ENCODE data around the gene GGTLC1.
A peak's percentile ranks its signal among the peaks of the same experiment; 100 is the strongest.

Gene GGTLC1

DNA sequence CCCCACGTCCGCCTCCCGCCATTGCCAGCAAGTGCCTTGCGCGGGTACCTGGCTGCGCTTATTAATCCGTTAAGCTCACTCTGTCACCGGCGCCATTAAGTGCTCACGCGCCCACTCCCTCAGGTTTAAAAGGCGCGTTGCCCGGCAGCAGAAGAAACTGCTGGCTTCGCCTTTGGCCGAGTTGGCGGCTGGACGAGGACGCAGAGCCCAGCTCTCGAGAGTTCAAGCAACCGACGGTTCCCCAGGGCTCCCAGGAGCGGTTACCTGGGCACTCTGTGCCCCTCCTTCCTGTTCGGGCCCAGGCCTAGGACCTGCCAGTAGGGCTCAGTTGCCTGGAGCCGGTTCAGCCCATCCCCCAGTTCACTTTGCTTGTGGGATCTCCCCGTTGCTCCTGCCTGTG is at the start of gene GGTLC1:
GGTLC1 (minus strand) TSS at position 219 of the 400 bp plus-strand sequence. CDS start 2,168 bp downstream, outside the sequence.
- DNase-seq = no peak

DNA sequence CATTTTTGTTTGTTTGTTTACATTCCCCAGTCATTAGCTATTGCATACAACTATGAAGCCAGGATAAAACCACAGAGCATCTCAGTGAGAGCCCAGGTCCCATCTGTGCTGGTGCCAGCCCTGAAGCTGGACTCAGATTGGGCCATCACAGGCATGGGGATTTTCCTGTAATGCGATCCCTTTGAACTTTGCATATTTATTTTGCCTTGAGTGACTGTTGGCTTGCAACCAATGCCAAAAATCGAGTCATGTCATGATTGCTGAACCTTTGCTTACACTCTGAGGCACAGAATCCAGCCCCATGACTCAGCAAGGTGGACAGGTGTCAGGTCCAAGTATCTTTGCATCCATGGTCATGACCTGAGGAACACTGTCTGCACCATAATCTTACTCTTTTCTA is 46.2 kb upstream of the GGTLC1 start:
- DNase-seq = peak; percentile 75 to 88

GRCh38 chr20:24033565-24033964 is 45.0 kb upstream of the GGTLC1 start:
- DNase-seq = no peak

- no peak for DNase-seq
Observed at GRCh38 chr20:24033151-24033550, 44.6 kb upstream of the GGTLC1 start.

DNA sequence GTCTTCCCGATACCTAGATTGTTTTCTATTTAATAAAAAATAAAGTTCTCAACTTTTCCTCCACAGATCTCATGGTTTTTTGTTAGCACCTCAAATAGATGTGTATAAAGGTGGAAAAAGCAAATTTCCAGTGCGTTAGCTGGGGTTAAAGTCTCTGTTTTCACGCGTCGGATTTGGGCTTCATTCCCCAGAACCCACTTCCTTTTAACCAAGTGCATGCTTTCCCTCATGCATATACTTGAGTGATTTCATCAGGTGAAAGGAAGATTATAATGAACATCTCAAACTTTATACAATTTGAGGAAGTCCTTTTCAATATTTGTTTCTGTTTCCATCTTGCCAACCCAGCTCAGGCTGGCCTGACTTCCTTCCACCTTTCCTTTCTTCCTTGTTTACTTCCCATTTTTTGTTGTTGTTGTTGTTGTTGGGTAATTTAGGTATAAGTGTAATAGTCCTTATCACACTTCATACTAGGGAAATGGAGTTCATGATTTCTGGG is 43.9 kb upstream of the GGTLC1 start:
- DNase-seq = no peak

DNA sequence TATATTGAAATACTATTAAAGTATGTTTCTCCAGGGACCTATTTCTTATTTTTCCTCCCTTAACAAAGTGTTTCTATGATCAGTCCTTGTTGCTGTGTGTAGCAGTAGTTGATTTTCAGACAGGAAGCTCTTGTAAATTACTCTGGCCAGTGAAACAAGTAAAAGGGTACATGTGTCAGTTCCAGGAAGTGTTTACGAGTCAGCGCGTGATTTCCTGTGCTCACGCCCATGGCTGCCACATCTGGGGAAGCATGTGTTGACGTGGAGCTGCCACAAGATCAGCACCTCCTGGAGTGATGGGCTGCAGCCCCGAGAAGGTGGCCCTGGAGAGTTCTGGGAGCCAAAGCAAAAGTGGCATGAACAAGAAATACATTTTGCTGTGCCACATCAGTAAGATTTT is 38.6 kb upstream of the GGTLC1 start:
- no peak for DNase-seq

DNA sequence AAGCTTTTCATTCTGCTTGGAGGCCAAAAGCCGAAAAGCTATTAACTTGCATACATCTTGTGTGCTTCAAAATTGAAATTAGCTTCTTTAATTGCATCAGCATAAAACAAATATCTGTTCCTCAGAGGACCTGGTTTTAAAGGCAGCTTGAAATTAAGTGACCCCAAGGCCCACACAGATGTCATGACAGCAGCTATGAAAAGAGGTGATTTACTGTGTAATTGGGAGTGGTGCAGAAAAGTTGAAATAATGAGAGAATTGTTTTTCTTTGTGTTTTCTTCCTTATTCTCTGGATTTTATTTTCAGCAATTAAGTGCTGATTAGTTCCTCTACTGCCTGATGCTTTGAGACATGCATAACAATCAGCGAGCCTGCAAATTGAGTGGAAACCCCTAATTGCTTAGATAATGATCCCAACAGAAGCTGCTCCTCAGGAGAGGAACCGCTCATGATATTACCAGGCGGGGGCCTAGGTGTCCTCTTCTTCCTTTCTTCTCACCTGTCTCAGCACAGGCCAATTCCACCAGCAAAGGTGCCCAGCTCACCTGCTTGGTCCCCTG is 34.1 kb upstream of the GGTLC1 start:
- no peak for DNase-seq

GRCh38 chr20:24018796-24019195 is 30.2 kb upstream of the GGTLC1 start:
- DNase-seq = peak in 1 of 2 experiments; percentile 12

- DNase-seq = no peak
Observed at GRCh38 chr20:24017458-24017755, 28.8 kb upstream of the GGTLC1 start.

- DNase-seq = no peak
Observed at GRCh38 chr20:24016607-24017457, 28.3 kb upstream of the GGTLC1 start.

GRCh38 chr20:24013953-24014352 is 25.4 kb upstream of the GGTLC1 start:
- DNase-seq = no peak

DNA sequence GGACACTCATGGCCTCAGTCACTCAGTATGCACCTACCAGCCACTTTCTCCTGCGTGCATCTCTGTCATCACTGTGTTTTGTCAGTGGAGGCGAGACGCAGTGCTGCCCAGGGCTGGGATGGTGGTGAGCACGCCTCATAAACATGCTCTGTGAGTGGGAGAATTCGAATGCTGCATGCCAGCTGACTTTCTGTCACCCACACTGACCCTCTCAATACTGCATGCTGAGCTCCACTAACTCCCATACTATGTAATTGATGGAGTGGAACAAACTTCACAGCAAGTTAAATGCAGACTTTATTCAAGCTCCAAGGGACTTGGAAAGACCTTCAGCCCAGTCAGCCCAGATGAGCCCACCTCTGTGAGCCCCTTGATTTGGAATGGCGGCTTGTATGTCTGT is 22.7 kb upstream of the GGTLC1 start:
- no peak for DNase-seq

GRCh38 chr20:24007758-24008157 is 19.2 kb upstream of the GGTLC1 start:
- no peak for DNase-seq

DNA sequence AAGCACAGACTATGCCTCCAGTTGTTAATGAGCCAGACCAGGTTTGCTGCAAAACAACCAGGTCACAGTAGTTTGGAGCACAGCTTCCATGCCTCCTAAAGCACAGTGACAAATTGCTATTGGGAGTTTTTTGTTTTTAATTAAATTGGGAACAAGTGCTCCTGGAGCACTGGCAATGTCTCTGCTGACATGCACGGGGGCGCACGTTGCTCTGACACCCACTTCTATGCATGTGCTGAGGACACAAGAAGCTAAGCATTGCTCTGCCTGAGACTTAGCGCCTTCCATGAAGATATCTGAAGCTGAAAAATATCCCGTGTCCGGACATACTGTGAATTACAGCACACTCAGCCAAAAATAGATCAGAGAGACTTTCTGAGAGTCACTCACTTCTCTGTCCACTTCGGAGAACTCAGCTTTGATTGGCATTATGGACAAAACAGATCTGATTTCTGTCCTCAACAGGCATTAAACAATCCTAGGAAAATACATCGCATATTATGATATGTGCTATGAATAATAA is 18.6 kb upstream of the GGTLC1 start:
- DNase-seq = no peak

DNA sequence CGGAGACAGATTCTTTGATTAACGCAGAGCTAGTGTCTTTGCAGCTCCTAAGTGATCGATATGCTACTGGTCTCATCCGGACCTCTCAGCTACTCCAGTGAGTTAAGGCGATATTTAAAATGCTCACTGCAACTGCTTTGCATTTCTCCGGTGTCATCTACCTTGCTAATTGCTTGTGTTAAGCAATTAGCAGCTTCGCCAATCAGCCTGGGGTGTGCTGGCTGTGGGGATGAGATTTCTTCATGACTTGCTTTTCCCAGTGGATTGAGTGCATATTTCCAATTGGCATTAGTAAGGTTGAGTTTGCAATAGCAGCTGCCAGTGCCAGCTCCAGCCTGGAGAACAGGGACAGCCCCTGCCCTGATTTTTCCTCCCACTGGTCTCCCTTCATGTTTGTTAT is 18.0 kb upstream of the GGTLC1 start:
- no peak for DNase-seq

DNA sequence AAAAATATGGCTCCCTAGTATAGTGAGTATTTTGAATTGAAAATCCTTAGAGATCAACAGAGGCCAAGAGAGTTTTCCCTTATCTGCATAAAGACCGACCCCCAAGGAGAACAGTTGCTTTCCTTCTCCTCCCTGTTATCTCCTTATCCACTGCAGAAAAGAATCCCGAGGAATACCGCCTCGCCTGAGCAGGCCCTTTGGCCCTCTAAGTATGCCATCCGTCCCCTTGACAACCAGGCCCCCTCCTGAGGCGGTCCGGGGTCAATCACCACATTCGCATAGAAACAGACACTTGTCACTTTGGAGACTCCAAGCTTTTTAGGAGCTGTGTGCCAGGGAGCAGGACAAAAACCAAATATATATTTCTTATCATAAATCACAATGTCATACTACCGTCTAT is 15.9 kb upstream of the GGTLC1 start:
- DNase-seq = no peak

DNA sequence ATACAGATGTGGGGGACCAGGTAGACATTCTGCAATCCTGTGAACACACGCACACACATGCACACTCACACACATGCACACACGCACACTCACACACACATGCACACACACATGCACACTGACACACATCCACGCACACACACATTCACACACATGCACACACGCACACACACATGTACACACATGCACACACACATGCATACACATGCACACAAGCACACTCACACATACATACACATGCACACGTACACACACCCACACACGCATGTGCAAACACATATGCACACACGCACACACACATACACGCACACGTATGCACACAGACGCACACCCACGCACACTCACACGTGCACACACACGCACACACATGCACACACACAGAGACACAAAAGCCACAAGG is 14.3 kb upstream of the GGTLC1 start:
- DNase-seq = no peak

DNA sequence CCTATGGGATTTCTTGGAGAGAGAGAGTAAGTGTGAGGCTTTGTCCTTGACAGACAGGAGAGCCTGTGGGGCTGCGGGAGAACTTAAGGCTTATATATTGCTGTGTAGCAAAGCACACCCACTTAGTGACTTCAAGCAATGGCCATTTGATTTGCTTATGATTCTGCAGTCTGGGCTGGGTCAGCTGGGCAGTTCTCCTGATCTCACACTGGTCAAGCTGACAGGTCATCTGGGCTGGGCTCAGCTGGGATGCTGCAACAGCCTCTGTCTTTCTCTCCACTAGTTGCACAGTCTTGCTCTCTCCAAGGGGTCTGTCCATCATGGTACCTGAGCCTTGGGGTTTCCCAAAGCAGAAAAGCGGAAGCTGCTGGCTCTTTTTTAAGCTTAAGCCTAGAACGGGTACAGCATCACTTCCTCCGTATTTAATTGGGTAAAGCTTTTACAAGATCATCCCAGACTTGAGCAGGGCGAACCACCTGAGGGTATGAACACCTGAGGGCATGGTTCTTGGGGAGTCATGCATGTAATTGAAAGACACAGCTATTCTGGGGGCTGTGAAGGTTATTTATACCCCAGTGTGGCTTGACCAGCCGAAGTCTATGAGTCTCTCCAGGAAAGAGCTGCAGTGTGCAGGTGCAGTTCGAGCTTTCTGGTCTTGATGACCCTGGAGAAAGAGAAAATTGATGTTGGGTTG is 13.3 kb upstream of the GGTLC1 start:
- DNase-seq = no peak

- peak; percentile 11 to 55 for DNase-seq
Observed at GRCh38 chr20:23998844-23999243, 10.3 kb upstream of the GGTLC1 start.

DNA sequence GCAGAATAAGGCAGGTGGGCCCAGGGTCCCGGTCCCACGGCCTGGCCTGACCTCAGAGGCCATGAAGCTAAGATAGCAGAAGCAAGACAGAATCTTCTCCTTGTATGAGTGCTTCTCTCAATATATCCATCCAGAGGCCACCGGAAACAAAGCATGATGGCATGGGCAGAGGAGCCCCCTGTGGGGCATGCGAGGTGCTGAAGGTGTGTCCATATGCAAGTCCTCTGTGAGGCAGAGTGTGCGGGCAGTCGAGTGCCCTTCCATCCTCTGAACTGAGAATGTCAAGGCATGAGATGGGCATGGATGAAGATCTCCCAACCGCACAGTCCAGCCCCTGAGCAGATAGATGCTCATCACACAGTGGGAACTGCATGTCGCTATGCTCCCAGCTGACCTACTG is 9.8 kb upstream of the GGTLC1 start:
- no peak for DNase-seq

- peak; percentile 18 to 86 for DNase-seq
Observed at GRCh38 chr20:23995905-23996666, 7.5 kb upstream of the GGTLC1 start.

GRCh38 chr20:23995291-23995690 is 6.7 kb upstream of the GGTLC1 start:
- peak in 1 of 2 experiments; percentile 12 for DNase-seq
